ENCODE measurements around the gene CDK10. TPM values are rescaled to one million over a fixed set of nuclear protein-coding genes. Genes with fewer than 3 reads are reported as not detected.

The CDK10 gene
- total RNA-seq, 1 experiment from 2014 or later: 57.2 TPM

DNA sequence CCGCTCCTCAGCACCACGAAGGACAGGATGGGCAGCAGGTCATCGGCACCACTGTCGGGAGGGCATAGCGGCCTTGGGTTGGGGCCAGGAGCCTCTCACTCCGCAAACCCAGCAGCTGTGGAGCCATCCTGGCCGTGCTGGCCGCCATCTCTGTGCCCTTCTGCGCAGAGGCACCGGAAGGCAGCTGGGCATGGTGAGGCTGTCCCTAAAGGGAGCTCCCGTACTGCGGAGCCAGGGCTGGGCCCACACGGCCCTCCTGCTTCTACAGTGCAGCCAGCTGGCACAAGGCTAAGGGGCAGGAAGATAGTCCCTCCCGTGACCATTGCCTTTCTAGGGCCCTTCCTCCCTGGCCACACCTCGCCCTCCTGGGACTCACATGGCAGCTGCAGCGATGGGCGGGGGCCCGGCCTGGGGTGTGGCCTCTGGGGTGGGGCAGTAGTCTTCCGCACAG, 22.0 kb downstream of the CDK10 start:
- DNase-seq (ENCODE audit: low spot score): no peak
- in situ Hi-C loops (cut with HindIII; ENCODE audit: low sequenced_read_pairs): no loop called here

DNA sequence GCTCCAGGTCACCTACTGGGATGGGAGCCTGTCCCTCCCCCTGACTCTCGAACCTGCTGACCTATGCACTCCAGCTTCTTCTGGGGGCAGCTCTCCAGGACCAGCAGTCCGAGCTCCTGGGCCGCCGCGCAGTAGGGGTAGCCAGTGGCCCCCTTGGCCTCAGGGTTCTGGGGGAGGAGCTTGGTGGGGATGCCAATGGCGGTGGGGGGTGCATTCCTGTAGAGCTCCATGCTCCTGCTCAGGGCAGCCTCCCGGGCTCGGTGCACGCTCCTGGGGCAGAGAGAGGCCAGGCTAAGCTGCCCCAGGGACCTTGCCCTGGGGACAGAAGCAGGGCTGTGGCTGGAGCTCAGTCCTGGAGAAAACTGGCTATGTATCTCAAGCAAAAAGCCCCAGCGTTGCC, 22.7 kb downstream of the CDK10 start:
- in situ Hi-C loops (cut with HindIII; ENCODE audit: low sequenced_read_pairs): no loop called here
- no peak for DNase-seq (ENCODE audit: low spot score)

DNA sequence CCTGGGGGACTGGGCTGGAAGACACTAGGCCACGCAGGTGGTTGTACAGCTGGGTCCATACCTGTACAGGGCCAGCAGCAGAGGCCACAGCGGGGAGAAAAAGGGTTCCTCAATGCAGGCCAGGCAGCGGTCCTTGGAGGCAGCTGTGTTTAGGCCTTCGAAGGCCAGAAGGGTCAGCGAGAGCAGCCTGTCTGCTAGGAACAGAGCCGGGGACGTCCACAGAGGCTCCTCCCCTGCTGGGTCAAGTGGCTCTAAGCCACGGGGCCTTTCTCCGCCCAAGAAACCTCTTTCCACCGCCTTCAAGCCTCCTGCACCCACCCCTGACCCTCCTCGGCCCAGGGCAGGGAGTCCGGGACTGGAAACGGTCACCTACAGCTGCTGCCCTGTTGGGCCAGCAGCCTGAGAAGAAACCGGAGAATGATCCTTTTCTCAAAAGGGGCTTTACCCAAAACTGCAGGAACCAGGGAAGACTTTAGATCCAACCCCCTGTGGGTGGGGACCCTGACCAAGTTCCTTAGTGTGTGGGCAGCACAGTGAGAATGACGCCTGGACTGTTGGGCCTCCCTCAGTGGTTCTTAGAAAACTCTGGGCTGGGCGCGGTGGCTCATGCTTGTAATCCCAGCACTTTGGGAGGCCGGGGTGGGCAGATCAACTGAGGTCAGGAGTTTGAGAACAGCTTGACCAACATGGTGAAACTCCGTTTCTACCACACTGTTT, 23.4 kb downstream of the CDK10 start:
- DNase-seq (ENCODE audit: low spot score): no peak
- in situ Hi-C loops (cut with HindIII; ENCODE audit: low sequenced_read_pairs): no loop called here

DNA sequence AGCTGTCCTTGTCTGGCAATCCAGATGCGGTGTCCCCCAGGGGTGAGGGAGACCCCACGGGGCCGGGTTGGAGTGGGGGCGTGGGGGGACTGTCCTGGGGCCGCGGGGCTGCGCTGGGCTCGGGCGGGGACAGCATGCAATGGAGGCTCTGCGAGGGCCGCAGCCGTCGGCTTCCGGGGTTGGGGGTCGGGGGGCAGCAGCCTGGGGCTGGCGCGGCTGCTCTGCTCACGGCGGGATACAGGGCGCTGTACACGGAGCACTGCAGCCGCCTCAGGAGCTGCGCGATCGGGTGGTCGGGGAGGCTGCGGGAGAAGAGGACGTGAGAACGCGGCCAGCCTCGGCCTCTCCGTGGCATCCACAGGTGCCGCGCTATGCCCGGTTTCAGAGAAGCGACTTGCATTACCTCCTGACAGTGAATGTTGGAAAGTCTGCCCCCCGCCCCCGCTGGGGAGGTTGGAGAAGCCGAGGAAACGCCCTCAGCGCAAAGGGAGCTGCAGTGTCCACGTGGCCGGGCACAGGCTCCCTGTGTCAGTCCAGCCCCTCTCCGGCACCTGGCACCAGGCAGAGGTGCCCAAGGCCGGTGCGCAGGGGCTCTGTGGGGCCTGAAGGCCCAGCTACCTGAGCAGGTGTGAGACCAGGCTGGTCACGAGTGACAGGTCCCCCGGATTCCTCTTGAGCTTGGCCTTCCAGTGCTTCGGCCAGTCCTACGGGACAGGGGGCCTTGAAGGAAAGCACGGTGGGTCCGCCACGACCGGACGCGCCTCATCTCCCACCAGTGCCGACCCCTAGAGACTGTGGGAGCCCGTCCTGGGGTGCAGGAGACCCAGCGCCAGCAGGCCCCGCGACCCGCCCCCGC, 24.4 kb downstream of the CDK10 start:
- in situ Hi-C loops (cut with HindIII; ENCODE audit: low sequenced_read_pairs): no loop called here
- DNase-seq (ENCODE audit: low spot score): no peak

DNA sequence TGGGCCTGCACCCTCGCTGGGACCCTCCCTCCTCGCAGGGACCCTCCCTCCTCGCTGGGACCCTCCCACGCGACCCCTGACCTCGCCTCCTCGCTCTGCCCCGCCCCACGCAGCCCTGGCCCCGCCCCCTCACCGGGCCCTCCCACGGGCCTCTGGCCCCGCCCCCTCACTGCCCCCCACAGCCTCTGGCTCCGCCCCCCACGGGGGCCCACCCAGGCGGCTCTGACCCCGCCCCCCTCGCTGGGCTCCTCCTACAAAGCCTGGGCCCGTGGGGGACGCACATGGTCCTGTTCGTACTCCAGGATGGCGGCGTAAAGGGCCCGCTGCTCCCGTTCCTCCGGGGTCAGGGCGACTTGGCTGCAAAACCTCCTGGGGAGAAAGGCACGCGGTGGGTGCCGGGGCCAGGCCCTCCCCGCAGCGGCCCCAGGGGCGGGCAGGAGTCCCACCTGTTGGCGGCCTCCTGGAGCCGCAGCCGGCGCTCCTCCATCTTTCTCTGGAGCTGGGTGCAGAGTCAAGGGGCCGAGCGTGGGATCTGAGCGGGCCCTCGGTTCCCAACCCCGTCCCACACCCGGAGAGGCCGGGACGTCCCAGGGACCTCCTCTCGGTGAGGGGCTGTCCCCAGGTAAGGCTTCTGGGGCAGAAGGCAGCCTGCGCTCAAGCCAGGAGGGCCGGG, 25.2 kb downstream of the CDK10 start:
- no peak for DNase-seq (ENCODE audit: low spot score)
- in situ Hi-C loops (cut with HindIII; ENCODE audit: low sequenced_read_pairs): no loop called here

DNA sequence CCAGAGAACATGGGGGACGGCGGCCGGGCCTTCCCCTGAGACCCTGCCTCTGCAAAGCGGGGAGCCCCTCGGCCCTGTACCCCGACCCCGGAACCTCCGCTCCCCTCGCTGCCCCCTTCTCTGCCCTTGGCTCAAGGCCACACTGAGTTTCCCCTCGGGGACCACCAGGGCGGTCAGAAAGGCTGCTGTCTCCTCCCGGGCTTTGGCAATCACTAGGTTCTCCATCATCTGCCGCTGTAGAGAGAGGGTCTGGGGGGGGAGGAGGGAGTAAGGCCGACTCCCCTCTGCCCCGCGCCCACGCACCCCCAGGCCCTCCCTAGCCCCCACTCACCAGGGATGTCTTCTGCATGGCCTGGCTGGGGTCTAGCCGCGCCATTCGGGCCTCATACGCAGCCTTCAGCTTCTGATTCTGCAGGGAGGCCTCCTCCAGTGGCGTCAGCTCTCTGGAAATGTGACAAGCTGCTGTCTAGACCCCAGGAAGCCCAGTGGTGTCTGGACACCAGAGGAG, 25.8 kb downstream of the CDK10 start:
- in situ Hi-C loops (cut with HindIII; ENCODE audit: low sequenced_read_pairs): no loop called here
- DNase-seq (ENCODE audit: low spot score): no peak

DNA sequence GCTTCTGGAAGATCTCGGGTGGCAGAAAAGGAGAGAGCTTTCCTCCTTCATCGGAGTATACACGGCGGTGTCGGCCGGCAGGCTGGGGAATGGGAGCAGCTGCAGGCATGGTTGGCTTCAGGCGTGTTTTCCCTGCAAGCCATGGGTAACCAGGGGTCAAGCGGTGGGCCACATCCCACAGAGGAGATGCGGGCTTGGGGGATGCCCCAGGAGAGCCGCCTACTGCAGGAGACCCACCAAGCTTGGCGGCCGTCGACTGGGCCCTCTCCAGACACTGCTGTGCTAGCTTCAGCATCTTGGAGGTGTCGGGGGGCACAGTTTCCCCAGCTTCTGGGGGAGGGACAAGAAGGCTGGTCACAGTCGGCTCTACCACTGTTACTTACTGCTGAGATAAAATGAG, 30.0 kb downstream of the CDK10 start:
- in situ Hi-C loops (cut with HindIII; ENCODE audit: low sequenced_read_pairs): no loop called here
- DNase-seq (ENCODE audit: low spot score): no peak

DNA sequence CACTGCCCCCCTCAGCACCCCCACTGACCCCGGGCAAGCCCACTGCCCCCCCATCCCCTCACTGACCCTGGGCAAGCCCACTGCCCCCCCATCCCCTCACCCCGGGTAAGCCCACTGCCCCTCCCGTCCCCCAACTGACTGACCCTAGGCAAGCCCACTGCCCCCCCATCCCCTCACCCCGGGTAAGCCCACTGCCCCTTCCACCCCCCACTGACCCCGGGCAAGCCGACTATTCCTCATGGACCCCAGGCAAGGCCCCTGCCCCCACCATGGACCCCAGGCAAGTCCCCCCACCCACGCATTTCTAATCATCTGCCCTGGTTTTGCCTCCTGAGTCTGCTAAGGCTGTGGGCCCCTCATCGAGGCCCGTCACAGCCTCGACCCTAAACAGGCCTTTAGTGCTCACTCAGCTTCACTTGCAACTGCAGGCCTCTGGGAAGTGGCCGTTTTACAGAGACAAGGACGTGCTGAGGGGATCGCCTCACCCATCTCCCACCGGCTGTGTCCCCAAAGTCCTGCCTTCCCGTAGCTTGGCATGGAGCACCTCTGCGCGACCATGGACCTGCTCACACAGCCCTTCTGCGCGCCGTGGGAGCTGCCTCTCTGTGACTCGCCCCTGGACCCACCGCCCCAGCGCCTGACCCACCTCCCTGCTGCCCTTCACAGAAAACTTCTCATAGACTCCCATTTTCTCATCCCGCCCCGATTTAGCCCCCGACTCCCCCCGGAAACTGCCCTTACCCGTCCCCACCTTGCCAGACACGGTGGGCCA, 30.6 kb downstream of the CDK10 start:
- in situ Hi-C loops (cut with HindIII; ENCODE audit: low sequenced_read_pairs): no loop called here

DNA sequence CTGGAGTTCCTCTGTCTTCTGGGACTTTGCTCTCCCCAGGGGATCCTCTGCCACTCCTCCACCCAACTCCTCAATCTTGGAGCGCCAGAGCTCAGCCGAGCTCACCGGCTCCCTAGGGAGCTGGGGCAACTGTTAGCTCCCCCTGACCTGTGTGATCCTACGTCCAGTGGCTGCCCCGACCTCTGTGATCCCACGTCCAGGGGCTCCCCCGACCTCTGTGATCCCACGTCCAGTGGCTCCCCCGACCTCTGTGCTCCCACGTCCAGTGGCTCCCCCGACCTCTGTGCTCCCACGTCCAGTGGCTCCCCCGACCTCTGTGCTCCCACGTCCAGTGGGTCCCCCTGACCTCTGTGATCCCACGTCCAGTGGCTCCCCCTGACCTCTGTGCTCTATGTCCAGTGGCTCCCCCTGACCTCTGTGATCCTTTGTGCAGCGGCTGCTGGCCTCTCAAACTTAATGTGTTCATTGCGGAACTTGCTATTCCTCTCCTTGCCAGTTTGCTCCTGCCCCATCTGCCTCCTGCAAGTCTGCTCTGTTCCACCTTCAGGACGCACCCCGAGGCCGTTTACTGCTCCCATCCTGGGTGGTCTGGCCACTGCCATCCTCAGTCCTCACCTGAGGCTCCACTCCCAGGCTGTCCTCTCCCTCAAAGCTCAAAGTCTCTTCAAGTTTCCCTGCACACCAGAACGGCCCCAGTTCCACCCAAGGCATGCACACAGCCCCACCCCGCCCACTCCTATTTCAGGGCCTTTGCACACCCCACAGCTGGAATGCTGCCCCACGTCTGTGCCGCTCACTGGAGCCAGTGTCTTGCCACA, 31.4 kb downstream of the CDK10 start:
- DNase-seq (ENCODE audit: low spot score): no peak
- in situ Hi-C loops (cut with HindIII; ENCODE audit: low sequenced_read_pairs): no loop called here

More for the DNA sequence above, 30.6 kb downstream of the CDK10 start:
- DNase-seq (ENCODE audit: low spot score): no peak

DNA sequence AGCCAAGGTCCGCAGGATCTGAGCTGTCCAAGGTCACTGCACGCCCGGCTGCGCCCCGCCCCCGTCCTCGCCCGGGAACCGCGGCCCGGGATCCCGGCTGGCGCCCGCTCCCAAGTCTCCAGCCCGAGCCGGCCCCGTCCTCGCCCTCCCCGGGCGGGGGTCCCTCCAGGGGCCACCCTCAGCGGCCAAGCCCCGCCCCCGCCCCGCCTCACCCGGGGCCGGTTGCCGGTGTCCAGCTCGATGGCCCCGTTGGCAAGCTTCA, 34.0 kb downstream of the CDK10 start:
- in situ Hi-C loops (cut with HindIII; ENCODE audit: low sequenced_read_pairs): no loop called here
- no peak for DNase-seq (ENCODE audit: low spot score)

DNA sequence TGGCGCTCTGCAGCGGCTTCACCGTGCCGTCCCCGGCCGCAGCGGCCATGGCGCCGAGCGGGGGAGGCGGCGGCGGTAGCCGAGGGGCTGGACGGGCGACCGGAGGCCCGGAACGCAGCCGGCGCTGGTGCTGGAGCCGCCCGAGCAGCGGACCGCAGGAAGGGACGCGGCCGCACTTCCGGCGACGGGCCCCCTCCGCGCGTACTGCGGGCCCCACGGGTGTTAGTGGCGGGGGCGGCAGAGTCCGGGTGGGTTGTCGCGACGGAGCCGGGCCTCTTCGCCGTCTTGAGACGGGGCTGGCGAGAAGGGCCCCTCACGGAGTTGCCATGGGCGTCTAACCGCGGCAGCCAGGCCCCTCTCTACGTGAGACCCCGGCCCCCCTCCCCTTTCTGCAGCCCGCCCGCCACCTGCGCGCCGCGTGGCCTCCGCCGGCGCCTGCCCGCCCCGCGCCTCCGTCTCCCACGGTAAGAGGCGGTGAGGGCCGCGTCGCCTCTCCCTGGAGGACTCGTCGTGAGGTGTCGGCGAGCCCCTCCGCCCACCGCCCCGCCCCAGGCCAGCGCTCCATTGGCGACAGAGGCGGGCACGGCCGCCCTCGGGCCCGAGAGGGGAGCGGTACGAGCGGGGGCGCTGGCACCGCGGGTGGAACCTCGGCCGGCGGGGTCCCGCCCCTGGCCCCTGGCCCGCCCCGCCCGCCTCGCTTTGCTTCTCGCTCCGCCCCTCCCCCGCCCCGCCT, 34.5 kb downstream of the CDK10 start, which contains the start of the genes VPS9D1 and ZNF276:
TSS of gene VPS9D1 (minus strand) at position 86 of the 733 bp plus-strand sequence. CDS start at position 49, 37 bp downstream.
TSS of gene ZNF276 (plus strand) at position 725 of the 733 bp plus-strand sequence. CDS start 104 bp downstream, outside the sequence.
- in situ Hi-C loops (cut with HindIII; ENCODE audit: low sequenced_read_pairs): no loop called here
- peak; percentile 70 for DNase-seq (ENCODE audit: low spot score)

DNA sequence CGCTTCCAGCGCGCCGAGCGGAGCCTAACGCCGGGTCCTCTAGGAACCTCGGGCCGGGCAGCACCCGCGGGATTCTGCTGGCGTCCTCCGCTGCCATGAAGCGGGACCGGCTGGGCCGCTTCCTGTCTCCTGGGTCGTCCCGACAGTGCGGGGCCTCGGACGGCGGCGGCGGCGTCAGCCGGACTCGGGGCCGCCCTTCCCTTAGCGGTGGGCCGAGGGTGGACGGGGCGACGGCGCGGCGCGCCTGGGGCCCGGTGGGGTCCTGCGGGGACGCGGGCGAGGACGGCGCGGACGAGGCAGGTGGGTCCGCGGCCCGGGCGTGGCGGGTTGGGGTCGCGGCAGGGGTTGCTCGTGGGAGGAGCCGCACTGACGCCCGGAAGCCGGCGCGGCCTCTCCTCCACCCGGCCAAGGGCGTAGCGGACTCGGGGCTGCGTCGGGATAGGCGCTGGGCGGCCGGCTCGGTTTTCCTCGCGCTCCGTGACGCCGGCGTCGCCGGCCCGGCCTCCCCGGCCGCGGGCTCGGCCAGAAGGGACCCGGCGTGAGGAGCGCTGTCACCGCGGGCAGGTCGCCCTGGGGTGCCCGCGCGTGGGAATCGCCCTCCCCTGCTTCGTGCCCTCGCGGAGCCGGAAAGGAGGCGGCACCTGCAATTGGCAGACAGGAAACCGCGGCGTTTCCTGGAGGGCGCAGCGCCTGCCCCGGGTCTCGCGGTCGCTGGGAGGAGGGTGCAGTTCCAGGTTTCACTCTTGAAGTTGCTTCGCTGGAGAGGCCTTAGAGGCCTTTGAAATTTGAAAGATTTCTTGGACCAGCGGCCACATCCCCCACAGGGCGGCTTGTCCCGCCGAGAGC, 35.3 kb downstream of the CDK10 start:
- DNase-seq (ENCODE audit: low spot score): no peak
- in situ Hi-C loops (cut with HindIII; ENCODE audit: low sequenced_read_pairs): no loop called here

DNA sequence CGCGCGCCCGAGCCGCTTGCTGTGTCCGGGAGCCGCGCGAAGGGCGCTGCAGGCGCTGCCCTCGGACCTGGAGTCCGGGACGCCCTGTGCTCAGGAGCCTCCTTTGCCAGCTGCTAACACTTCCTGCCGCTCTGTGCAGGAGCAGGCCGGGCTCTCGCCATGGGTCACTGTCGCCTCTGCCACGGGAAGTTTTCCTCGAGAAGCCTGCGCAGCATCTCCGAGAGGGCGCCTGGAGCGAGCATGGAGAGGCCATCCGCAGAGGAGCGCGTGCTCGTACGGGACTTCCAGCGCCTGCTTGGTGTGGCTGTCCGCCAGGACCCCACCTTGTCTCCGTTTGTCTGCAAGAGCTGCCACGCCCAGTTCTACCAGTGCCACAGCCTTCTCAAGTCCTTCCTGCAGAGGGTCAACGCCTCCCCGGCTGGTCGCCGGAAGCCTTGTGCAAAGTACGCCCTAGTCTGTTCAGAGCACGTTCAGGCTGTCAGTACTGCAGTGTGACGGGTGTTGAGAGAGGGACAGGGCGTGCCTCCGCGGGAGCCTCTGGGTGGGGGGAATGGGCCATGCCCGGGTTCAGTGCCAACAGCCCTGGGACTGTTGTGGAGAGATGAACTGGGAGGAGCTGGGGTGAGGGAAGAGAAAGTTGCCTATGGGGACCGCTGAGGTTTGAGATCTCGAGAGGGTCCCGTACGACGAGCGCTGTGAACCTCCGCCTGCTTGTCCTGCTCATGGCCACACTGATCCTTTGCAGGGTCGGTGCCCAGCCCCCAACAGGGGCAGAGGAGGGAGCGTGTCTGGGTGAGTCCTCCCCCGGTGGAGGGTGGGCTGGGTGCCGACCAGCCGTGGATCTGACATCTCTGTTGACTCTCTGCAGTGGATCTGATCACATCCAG, 36.1 kb downstream of the CDK10 start:
- DNase-seq (ENCODE audit: low spot score): no peak
- in situ Hi-C loops (cut with HindIII; ENCODE audit: low sequenced_read_pairs): no loop called here

DNA sequence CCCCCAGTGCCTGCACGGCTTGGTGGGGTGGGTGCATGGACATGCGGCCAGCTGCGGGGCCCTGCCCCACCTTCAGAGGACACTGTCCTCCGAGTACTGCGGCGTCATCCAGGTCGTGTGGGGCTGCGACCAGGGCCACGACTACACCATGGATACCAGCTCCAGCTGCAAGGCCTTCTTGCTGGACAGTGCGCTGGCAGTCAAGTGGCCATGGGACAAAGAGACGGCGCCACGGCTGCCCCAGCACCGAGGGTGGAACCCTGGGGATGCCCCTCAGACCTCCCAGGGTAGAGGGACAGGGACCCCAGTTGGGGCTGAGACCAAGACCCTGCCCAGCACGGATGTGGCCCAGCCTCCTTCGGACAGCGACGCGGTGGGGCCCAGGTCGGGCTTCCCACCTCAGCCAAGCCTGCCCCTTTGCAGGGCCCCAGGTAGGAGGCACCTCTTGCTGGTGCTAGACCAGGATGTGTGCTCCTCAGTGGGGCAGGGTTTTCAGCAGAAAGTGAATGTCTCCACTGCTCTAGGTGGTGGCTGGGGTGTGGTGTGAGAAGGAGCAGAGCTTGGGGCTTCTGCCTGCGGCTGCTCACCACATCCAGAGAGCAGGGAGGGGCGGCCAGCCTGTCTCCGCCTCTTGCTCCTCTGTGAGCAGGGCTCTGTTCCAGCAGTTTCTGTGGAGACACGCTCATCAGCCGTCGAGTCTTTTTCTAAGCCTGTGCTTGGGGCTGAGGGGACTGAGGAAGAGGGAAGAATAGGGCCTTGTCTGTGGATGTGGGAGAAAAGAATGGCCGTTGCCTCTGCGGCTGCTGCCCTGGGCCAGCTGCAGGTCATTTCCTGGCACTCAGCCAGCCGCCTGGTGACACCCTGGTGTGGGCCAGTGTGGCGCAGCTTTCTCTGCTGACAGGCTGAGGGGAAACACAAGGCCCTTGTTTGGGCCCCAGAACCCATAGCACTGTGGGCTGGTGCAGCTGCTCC, 37.1 kb downstream of the CDK10 start:
- peak; percentile 34 for DNase-seq (ENCODE audit: low spot score)
- in situ Hi-C loops (cut with HindIII; ENCODE audit: low sequenced_read_pairs): no loop called here

All from G401 (cell line).